ENCODE measurements around the gene CCDC63.

GRCh38 chr12:110872100-110872499, 25.3 kb downstream of the CCDC63 start:
- no peak for TF ChIP-seq CTCF (conservative IDR thresholded peaks at IDR 0.05)
- no peak for TF ChIP-seq ZFX (IDR thresholded peaks at IDR 0.05)

Data from C4-2B (cell line).